GM23248 (cell line): ENCODE data around the gene DNAI1. TPM values are rescaled to one million over a fixed set of nuclear protein-coding genes. Genes with fewer than 3 reads are reported as not detected.

Experiments
- DNase-seq: peaks from one replicate; pipeline ENCODE4 v3.0.0-alpha.2; 2015
- H2AFZ ChIP-seq: fragments of 200-600 bp; sonication (generic); 2 replicates; pipeline ENCODE4 v1.6.1; 2016; ENCODE audit warnings: antibody characterized with exemption
- H3F3A ChIP-seq: fragments of 200-600 bp; sonication (generic); 2 replicates; pipeline ENCODE4 v1.6.1; 2016; ENCODE audit warnings: mild to moderate bottlenecking, antibody characterized with exemption, mixed run types; ENCODE audit not compliant: insufficient read depth
- H3K27ac ChIP-seq: fragments of 200-600 bp; sonication (generic); 2 replicates; pipeline ENCODE4 v1.5.1; 2016; ENCODE audit warnings: mild to moderate bottlenecking
- H3K27me3 ChIP-seq: fragments of 200-600 bp; sonication (generic); replicated peaks from 2 replicates; pipeline ENCODE4 v1.6.1; 2016; ENCODE audit warnings: mild to moderate bottlenecking; ENCODE audit not compliant: insufficient read depth
- H3K36me3 ChIP-seq: fragments of 200-600 bp; sonication (generic); 2 replicates; pipeline ENCODE4 v1.6.1; 2016; ENCODE audit warnings: low read depth, mild to moderate bottlenecking
- H3K4me1 ChIP-seq: fragments of 200-600 bp; sonication (generic); 2 replicates; pipeline ENCODE4 v1.6.1; 2016; ENCODE audit warnings: mild to moderate bottlenecking; ENCODE audit not compliant: insufficient read depth
- H3K4me2 ChIP-seq: fragments of 200-600 bp; sonication (generic); one replicate; pipeline ENCODE4 v1.6.1; 2016; ENCODE audit warnings: mild to moderate bottlenecking; ENCODE audit not compliant: unreplicated experiment
- H3K4me3 ChIP-seq: fragments of 200-600 bp; sonication (generic); 2 replicates; pipeline ENCODE4 v1.5.1; 2016; ENCODE audit warnings: mild to moderate bottlenecking
- H3K79me2 ChIP-seq: fragments of 200-600 bp; sonication (generic); 2 replicates; pipeline ENCODE4 v1.6.1; 2016; ENCODE audit warnings: mild to moderate bottlenecking; ENCODE audit not compliant: insufficient read depth
- H3K9ac ChIP-seq: fragments of 200-600 bp; sonication (generic); 2 replicates; pipeline ENCODE4 v1.6.1; 2016; ENCODE audit warnings: mild to moderate bottlenecking
- H3K9me2 ChIP-seq: fragments of 200-600 bp; sonication (generic); 2 replicates; pipeline ENCODE4 v1.6.1; 2016; ENCODE audit warnings: mixed run types, mild to moderate bottlenecking, moderate library complexity; ENCODE audit not compliant: insufficient read depth
- H3K9me3 ChIP-seq: fragments of 200-600 bp; sonication (generic); one replicate; pipeline ENCODE4 v1.6.1; 2017; ENCODE audit warnings: low read depth
- H4K20me1 ChIP-seq: fragments of 200-600 bp; sonication (generic); 2 replicates; pipeline ENCODE4 v1.6.0; 2016; ENCODE audit not compliant: insufficient read depth
- EZH2 ChIP-seq: fragments of 200-600 bp; sonication (generic); IDR thresholded peaks from 2 replicates; pipeline ENCODE4 v1.6.1; 2018; ENCODE audit warnings: antibody characterized with exemption, mild to moderate bottlenecking; ENCODE audit not compliant: insufficient read depth, poor library complexity, severe bottlenecking
- EZH2phosphoT487 ChIP-seq: fragments of 200-600 bp; sonication (generic); IDR thresholded peaks from 2 replicates; pipeline ENCODE4 v1.6.1; 2018; ENCODE audit warnings: antibody characterized with exemption, moderate library complexity, mild to moderate bottlenecking, low read depth; ENCODE audit not compliant: insufficient read depth
- WGBS, 2 experiments: methylation state at CpG; one replicate each; pipeline ENCODE4 v1.1.6; 2015 to 2017; ENCODE audit warnings: low lambda C conversion rate in 2 of 2, low coverage in 1 of 2; ENCODE audit errors: missing lambda C conversion rate in 2 of 2; 5-methylcytosine and 5-hydroxymethylcytosine counted together
- in situ Hi-C: fragments of 300-500 bp; cut with MboI; formaldehyde crosslinking; loops from 2 replicates; pipeline ENCODE4 v1.15.0; 2020
- polyA plus RNA-seq: library from polyadenylated mRNA; unstranded; fragments of >200 nt; fragmentation: Nextera tagmentation; extraction: Ambion mirVana; gene quantifications from 2 replicates; pipeline ENCODE4 v1.2.1, GENCODE V29; 2016
- total RNA-seq: library from RNA; depleted of rRNA; stranded (reverse); fragments of >200 nt; shearing (Covaris generic); gene quantifications from 2 replicates; pipeline ENCODE4 v1.2.3, GENCODE V29; 2014

Gene DNAI1
- total and polyA plus RNA-seq, 2 experiments from 2014 or later: not detected

DNA sequence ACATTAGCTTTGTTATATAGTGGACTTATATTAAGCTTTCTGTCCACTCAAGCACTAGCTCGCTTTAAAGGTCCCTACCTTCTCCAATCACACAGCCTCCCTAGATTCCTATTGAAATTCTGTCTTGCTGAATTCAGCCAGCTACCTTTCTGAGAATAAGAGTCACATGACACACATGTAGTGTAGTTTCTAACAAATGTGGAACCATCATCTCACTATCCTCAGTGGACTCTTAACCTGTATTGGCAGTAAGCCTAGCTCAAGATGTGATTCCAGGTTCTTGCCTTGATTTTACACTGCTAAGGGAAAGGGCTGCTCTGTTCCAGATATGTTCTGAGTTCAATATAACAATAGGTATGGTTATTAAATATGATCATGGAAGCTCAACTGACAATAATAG lies 11.7 kb upstream of the DNAI1 start:
- no peak overlapping the region for H3K4me3 ChIP-seq
- H3K36me3 ChIP-seq: no peaks in the 10 kb centered on the region
- H3K9me2 ChIP-seq: no peaks in the 10 kb centered on the region
- no peaks in the 10 kb centered on the region for H3K27me3 ChIP-seq
- H3K9me3 ChIP-seq: no peaks in the 10 kb centered on the region
- H3K9ac ChIP-seq: no peak overlapping the region
- 100% methylated on average over 1 of the region's 1 CpG for WGBS, 2 experiments
- TF ChIP-seq EZH2phosphoT487: no peak
- no peak for TF ChIP-seq EZH2
- peaks cover 18% of the 10 kb centered on the region; the same call in 1 of the 2 replicates for H3F3A ChIP-seq
- H3K79me2 ChIP-seq: peaks cover 75% of the 10 kb centered on the region
- H3K27ac ChIP-seq: 0 out of 2 replicates have a peak overlapping the region, but pooled peaks have one; percentile 11
- DNase-seq: no peak
- peaks cover 20% of the 10 kb centered on the region for H3K4me1 ChIP-seq
- peaks cover 22% of the 10 kb centered on the region; the same call in 1 of the 2 replicates for H4K20me1 ChIP-seq
- in situ Hi-C loops: no loop called here
- no peak overlapping the region for H3K4me2 ChIP-seq
- no peak overlapping the region for H2AFZ ChIP-seq

DNA sequence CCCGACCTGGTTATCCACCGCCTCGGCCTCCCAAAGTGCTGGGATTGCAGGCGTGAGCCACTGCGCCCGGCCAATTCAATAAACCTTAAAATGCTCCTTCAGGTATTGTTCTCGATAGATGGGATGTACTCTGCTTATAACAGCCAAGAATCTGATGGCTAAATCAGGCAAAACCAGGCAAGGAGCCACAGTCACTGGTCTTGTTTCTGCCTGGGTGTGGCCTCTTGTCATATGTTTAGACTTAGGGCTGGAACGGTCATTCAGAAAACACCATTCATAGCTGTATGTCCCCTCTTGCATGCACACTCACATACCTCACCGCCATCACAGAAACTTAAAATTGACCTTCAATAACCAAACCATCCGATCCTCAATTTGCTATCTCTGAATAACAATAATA lies 8.0 kb upstream of the DNAI1 start:
- H3K27me3 ChIP-seq: no peaks in the 10 kb centered on the region
- H3K4me1 ChIP-seq: peaks cover 31% of the 10 kb centered on the region
- H3K9ac ChIP-seq: no peak overlapping the region
- in situ Hi-C loops: no loop called here
- H3K4me3 ChIP-seq: no peak overlapping the region
- peaks cover 24% of the 10 kb centered on the region; the same call in 1 of the 2 replicates for H4K20me1 ChIP-seq
- TF ChIP-seq EZH2 (no peak), EZH2phosphoT487 (no peak)
- no peak for DNase-seq
- H2AFZ ChIP-seq: no peak overlapping the region
- H3K27ac ChIP-seq: no peak overlapping the region
- no peaks in the 10 kb centered on the region for H3K9me2 ChIP-seq
- 80 to 83% methylated on average over 10 of the region's 10 CpGs for WGBS, 2 experiments
- peaks cover 85% of the 10 kb centered on the region for H3K79me2 ChIP-seq
- H3K36me3 ChIP-seq: no peaks in the 10 kb centered on the region
- no peaks in the 10 kb centered on the region for H3K9me3 ChIP-seq
- H3K4me2 ChIP-seq: no peak overlapping the region
- peaks cover 18% of the 10 kb centered on the region for H3F3A ChIP-seq

DNA sequence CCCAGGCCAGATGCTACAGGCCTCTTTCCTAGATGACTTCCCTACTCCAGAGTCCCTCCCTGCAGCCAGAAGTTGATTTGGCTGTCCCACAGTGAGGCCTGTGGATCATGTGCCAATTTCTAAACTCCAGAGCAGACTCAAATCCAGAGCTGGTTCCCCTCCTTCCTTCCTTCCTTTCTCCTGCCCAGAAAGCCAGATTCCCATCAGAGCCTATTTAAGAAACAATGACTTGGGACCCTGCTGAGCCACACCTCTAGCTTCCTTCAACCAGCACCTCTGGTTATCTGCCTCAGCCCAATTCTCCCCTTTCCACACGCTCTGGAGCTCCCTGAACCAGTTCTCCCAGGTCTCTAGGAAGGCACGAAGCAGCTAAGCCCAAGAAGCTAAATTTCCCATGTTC lies 7.5 kb upstream of the DNAI1 start:
- WGBS, 2 experiments: 97 to 98% methylated on average over 2 of the region's 2 CpGs

DNA sequence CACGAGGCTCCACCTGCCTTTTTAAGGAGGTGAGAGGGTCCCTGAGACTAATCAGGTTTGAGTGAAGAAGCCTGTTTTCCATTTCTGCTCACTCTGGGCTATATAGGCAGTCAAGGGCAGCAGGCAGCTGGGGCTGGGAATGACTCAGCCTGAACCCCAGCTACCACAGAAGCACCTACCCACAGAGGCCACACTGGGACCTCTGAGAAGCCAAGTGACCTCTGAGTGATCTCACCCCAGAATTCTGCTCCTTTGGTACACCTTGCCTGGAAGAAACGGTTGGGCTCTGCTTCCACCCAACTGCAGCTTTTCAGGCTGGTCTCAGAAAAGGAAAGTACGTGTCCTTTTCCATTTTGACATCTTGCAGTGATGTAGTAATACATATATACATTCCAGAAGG lies 7.1 kb upstream of the DNAI1 start:
- Histone ChIP-seq H4K20me1 (peaks cover 21% of the 10 kb centered on the region; the same call in 1 of the 2 replicates), H3F3A (peaks cover 9% of the 10 kb centered on the region; the same call in 1 of the 2 replicates), H3K4me2 (no peak overlapping the region), H3K4me1 (peaks cover 25% of the 10 kb centered on the region), H3K9ac (no peak overlapping the region), H2AFZ (no peak overlapping the region), H3K36me3 (no peaks in the 10 kb centered on the region), H3K79me2 (peaks cover 94% of the 10 kb centered on the region), H3K9me2 (no peaks in the 10 kb centered on the region), H3K27ac (no peak overlapping the region), H3K27me3 (no peaks in the 10 kb centered on the region), H3K4me3 (no peak overlapping the region), H3K9me3 (no peaks in the 10 kb centered on the region)
- DNase-seq: peak; percentile 31
- WGBS, 2 experiments: 49 to 61% methylated on average over 3 of the region's 3 CpGs
- in situ Hi-C loops: no loop called here
- no peak for TF ChIP-seq EZH2

More for the DNA sequence above, 7.5 kb upstream of the DNAI1 start:
- no peaks in the 10 kb centered on the region for H3K9me2 ChIP-seq
- H4K20me1 ChIP-seq: peaks cover 23% of the 10 kb centered on the region; the same call in 1 of the 2 replicates
- H3K9ac ChIP-seq: no peak overlapping the region
- H3K27me3 ChIP-seq: no peaks in the 10 kb centered on the region
- no peak overlapping the region for H3K4me3 ChIP-seq
- H3F3A ChIP-seq: peaks cover 13% of the 10 kb centered on the region
- no peak overlapping the region for H3K4me2 ChIP-seq
- H2AFZ ChIP-seq: no peak overlapping the region
- no peak for DNase-seq
- H3K27ac ChIP-seq: no peak overlapping the region
- H3K9me3 ChIP-seq: no peaks in the 10 kb centered on the region
- TF ChIP-seq EZH2phosphoT487 (no peak), EZH2 (no peak)
- in situ Hi-C loops: no loop called here
- H3K4me1 ChIP-seq: peaks cover 28% of the 10 kb centered on the region
- H3K36me3 ChIP-seq: no peaks in the 10 kb centered on the region
- peaks cover 90% of the 10 kb centered on the region for H3K79me2 ChIP-seq

DNA sequence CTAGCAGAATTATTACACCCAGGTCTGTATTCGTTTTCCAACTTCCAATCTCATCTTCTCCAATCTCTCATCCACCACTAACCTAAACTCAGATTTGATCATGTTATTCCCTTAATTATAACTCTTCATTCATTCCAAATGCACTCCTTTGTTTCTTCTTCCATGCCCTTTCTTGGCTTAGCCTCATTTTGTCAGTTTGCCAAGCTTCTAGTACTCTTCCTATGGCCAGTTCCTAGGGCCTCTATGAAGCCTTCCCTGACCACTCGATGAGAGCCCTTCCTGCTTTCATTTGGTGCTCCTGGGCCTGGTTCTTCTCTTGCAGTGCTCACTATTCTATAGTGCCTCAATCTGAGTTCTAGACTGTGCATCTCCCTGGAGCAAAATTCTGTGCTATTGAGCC lies 6.0 kb upstream of the DNAI1 start:
- Histone ChIP-seq H3K9ac (no peak overlapping the region), H3K4me2 (no peak overlapping the region), H3K9me3 (no peaks in the 10 kb centered on the region), H3K27me3 (no peaks in the 10 kb centered on the region), H3K4me1 (peaks cover 24% of the 10 kb centered on the region), H4K20me1 (peaks cover 17% of the 10 kb centered on the region; the same call in 1 of the 2 replicates), H3F3A (peaks cover 3% of the 10 kb centered on the region; the same call in 1 of the 2 replicates), H3K27ac (no peak overlapping the region), H2AFZ (no peak overlapping the region), H3K9me2 (no peaks in the 10 kb centered on the region), H3K36me3 (no peaks in the 10 kb centered on the region), H3K4me3 (no peak overlapping the region), H3K79me2 (peaks cover 97% of the 10 kb centered on the region)
- in situ Hi-C loops: no loop called here
- TF ChIP-seq EZH2 (no peak), EZH2phosphoT487 (no peak)
- WGBS, 2 experiments: 73 to 79% methylated on average over 2 of the region's 2 CpGs
- DNase-seq: no peak
